Natural killer cell (primary cell): ENCODE data around the gene ZNF214. TPM values are rescaled to one million over a fixed set of nuclear protein-coding genes. Genes with fewer than 3 reads are reported as not detected.

Source experiments
- ATAC-seq, 3 donors: fragments of 150-1000 bp in 2 of 3; fragments of 200-7000 bp in 1 of 3; cut with Tn5 transposase; 1 replicate in 1 of 3; 2 replicates in 2 of 3; pipeline ENCODE4 v1.10.0; 2021; ENCODE audit warnings: mild to moderate bottlenecking in 2 of 3, moderate library complexity in 2 of 3
- DNase-seq, 2 donors: peaks; one replicate each; pipeline versions ENCODE4 v3.0.0 to v3.0.0-alpha.2; 2013 to 2021; ENCODE audit warnings: mixed read lengths in 1 of 2
- H3K27ac ChIP-seq: one replicate; pipeline ENCODE4 v1.5.1; 2013; ENCODE audit warnings: mild to moderate bottlenecking, low read length
- H3K27me3 ChIP-seq: one replicate; pipeline ENCODE4 v1.6.1; 2013; ENCODE audit warnings: low read length; ENCODE audit not compliant: control insufficient read depth, insufficient read depth
- H3K36me3 ChIP-seq: one replicate; pipeline ENCODE4 v1.6.1; 2013; ENCODE audit warnings: low read length; ENCODE audit not compliant: control insufficient read depth, insufficient read depth
- H3K4me1 ChIP-seq: one replicate; pipeline ENCODE4 v1.6.1; 2013; ENCODE audit warnings: low read length; ENCODE audit not compliant: control insufficient read depth, insufficient read depth
- H3K4me3 ChIP-seq: one replicate; pipeline ENCODE4 v1.5.1; 2013; ENCODE audit warnings: low read length
- H3K9me3 ChIP-seq: one replicate; pipeline ENCODE4 v1.6.1; 2013; ENCODE audit warnings: low read length; ENCODE audit not compliant: control insufficient read depth, insufficient read depth
- H3K27ac Mint-ChIP-seq, 2 donors: one replicate each; pipeline ENCODE4 v1.8.0; 2022; ENCODE audit warnings: mild to moderate bottlenecking in 2 of 2, mixed read lengths in 2 of 2, moderate library complexity in 1 of 2
- H3K27me3 Mint-ChIP-seq, 2 donors: one replicate each; pipeline ENCODE4 v1.8.0; 2022; ENCODE audit warnings: low read depth in 2 of 2, mixed read lengths in 2 of 2
- H3K36me3 Mint-ChIP-seq: one replicate; pipeline ENCODE4 v1.8.0; 2022; ENCODE audit warnings: mixed read lengths
- H3K4me1 Mint-ChIP-seq, 2 donors: one replicate each; pipeline ENCODE4 v1.8.0; 2022; ENCODE audit warnings: mixed read lengths in 2 of 2
- H3K4me3 Mint-ChIP-seq: one replicate; pipeline ENCODE4 v1.8.0; 2022; ENCODE audit warnings: mild to moderate bottlenecking, moderate library complexity, mixed read lengths
- H3K9me3 Mint-ChIP-seq, 2 donors: one replicate each; pipeline ENCODE4 v1.8.0; 2022; ENCODE audit warnings: mixed read lengths in 2 of 2
- WGBS: methylation state at CpG from one replicate; pipeline ENCODE4 v1.1.7; 2013; ENCODE audit warnings: missing lambda C conversion rate; ENCODE audit not compliant: insufficient coverage; 5-methylcytosine and 5-hydroxymethylcytosine counted together
- intact Hi-C: fragments of 100-400 bp; cut with micrococcal nuclease; formaldehyde crosslinking; loops from one replicate; pipeline ENCODE4 v1.14.2; 2022
- total RNA-seq, 4 donors: library from RNA; stranded (reverse); fragments of 120-200 nt in 1 of 4; gene quantifications; one replicate each; pipeline versions ENCODE4 v1.2.3 to v1.2.4, GENCODE V29; 2013 to 2022
- TF ChIP-seq, protein P1 (sequence below): fragments of 200-600 bp; IDR thresholded peaks from one replicate; pipeline ENCODE4 v1.8.0; 2022; ENCODE audit warnings: antibody characterized with exemption

Gene ZNF214
- total RNA-seq, 3 donors from 2014 or later (not counting 1 experiment from before 2014, with no cell fraction given) = not detected

DNA sequence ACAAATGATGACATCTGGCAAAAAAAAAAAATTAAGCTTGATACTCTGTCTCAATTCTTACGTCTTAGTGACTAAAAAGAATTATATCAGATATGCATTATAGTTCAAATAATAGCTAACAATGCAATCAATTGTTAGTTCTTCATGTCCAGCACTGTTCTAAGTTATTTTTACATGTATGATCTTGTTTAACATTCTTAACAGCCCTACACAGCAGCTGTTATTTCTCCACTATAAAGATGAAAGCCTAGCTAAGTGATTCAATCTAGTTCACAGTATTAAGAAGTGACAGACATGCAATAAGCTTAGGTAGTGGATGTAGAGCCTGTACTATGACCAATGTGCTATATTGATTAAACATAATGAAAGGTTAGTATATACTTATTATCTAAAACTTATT lies 4.1 kb downstream of the ZNF214 start:
- H3K9me3 ChIP-seq = no peaks in the 10 kb centered on the region
- no CpG with 5 or more reads among the region's 1 CpG for WGBS
- ATAC-seq (no peak), DNase-seq (no peak)
- H3K4me1 Mint-ChIP-seq = peaks cover 0 to 5% of the 10 kb centered on the region in 2 donors
- no peak overlapping the region for H3K27ac Mint-ChIP-seq
- no peak overlapping the region for H3K4me3 Mint-ChIP-seq
- H3K36me3 ChIP-seq = no peaks in the 10 kb centered on the region
- H3K27me3 Mint-ChIP-seq = peaks cover 12 to 17% of the 10 kb centered on the region in 2 donors
- intact Hi-C loops = no loop called here
- TF ChIP-seq, protein P1, sequence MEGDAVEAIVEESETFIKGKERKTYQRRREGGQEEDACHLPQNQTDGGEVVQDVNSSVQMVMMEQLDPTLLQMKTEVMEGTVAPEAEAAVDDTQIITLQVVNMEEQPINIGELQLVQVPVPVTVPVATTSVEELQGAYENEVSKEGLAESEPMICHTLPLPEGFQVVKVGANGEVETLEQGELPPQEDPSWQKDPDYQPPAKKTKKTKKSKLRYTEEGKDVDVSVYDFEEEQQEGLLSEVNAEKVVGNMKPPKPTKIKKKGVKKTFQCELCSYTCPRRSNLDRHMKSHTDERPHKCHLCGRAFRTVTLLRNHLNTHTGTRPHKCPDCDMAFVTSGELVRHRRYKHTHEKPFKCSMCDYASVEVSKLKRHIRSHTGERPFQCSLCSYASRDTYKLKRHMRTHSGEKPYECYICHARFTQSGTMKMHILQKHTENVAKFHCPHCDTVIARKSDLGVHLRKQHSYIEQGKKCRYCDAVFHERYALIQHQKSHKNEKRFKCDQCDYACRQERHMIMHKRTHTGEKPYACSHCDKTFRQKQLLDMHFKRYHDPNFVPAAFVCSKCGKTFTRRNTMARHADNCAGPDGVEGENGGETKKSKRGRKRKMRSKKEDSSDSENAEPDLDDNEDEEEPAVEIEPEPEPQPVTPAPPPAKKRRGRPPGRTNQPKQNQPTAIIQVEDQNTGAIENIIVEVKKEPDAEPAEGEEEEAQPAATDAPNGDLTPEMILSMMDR = no peak
- H3K27ac ChIP-seq = no peak overlapping the region
- no peaks in the 10 kb centered on the region for H3K4me1 ChIP-seq
- H3K27me3 ChIP-seq = peaks cover 5% of the 10 kb centered on the region
- no peaks in the 10 kb centered on the region for H3K36me3 Mint-ChIP-seq
- no peaks in the 10 kb centered on the region for H3K9me3 Mint-ChIP-seq
- H3K4me3 ChIP-seq = no peak overlapping the region

DNA sequence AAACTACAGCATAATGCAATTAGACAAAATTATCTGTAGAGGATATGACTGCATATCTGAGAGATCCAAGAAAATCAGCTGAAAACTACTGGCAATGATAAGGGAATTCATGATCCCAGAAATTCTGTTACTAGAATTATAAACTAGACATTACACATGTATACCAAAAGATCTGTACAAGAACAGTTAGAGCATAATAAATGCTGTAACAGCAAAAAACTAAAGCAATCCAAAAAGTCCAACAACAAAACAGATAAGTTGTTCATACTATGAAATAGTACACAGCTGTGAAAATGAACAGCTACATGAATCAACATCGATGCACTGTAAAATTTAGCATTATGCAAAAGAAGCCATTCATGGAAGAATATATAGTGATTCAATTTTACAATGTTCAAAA lies 6.0 kb downstream of the ZNF214 start:
- intact Hi-C loops = no loop called here
- Histone ChIP-seq H3K4me1 (no peaks in the 10 kb centered on the region), H3K36me3 (no peaks in the 10 kb centered on the region), H3K27me3 (peaks cover 5% of the 10 kb centered on the region), H3K4me3 (no peak overlapping the region), H3K27ac (no peak overlapping the region), H3K9me3 (no peaks in the 10 kb centered on the region)
- no peaks in the 10 kb centered on the region for H3K9me3 Mint-ChIP-seq
- DNase-seq = no peak
- WGBS = no CpG with 5 or more reads among the region's 1 CpG
- H3K27me3 Mint-ChIP-seq = peaks cover 12 to 19% of the 10 kb centered on the region in 2 donors
- no peaks in the 10 kb centered on the region for H3K36me3 Mint-ChIP-seq
- H3K4me3 Mint-ChIP-seq = no peak overlapping the region
- ATAC-seq = no peak
- H3K27ac Mint-ChIP-seq = no peak overlapping the region
- TF ChIP-seq, protein P1 = no peak
- no peaks in the 10 kb centered on the region for H3K4me1 Mint-ChIP-seq

DNA sequence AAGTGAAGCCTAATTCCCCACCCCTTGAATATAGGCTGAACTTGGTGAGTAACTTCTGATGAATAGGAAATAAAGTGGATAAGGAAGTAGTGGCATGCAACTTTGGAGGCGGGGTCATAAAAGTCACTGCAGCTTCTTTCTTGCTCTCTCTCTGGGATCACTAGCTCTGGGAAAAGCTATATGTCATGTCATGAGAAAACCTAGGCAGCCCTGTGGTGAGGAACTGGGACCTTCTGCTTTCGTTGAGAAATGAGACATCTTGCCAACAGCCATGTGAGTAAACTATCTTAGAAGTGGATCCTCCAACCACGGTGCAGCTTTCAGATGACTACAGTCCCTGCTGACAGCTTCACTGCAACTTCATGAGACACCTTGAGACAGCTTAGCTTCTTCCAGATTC lies 15.7 kb downstream of the ZNF214 start:
- Mint-ChIP-seq H3K36me3 (no peaks in the 10 kb centered on the region), H3K4me1 (no peaks in the 10 kb centered on the region), H3K27me3 (peaks cover 9 to 12% of the 10 kb centered on the region in 2 donors), H3K9me3 (no peaks in the 10 kb centered on the region), H3K4me3 (no peak overlapping the region), H3K27ac (no peak overlapping the region)
- no peaks in the 10 kb centered on the region for H3K27me3 ChIP-seq
- intact Hi-C loops = no loop called here
- H3K9me3 ChIP-seq = no peaks in the 10 kb centered on the region
- WGBS = 62% methylated on average over 3 of the region's 3 CpGs
- no peak for ATAC-seq
- no peaks in the 10 kb centered on the region for H3K36me3 ChIP-seq
- H3K27ac ChIP-seq = no peak overlapping the region
- no peak overlapping the region for H3K4me3 ChIP-seq
- no peaks in the 10 kb centered on the region for H3K4me1 ChIP-seq
- DNase-seq = no peak
- TF ChIP-seq, protein P1 = no peak

DNA sequence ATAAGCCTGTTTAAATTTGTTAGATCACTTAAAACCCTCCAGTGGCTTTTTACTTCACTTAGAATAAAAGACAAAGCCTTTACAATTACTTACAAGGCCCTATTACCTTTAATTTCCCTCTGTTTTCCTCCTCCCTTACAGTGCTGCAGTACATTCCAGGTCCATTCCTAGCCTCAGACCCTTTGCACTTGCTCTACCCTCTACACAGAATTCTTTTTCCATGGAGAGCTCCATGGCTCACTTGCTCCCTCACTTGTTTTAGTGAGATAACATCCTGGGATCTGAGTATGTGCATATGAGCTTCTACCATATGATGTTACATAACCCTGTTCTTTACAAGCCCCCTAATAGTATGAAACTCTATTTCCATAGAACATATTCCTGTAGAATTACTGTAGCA lies 24.4 kb downstream of the ZNF214 start:
- H3K27ac Mint-ChIP-seq = no peak overlapping the region
- Histone ChIP-seq H3K27me3 (no peaks in the 10 kb centered on the region), H3K36me3 (no peaks in the 10 kb centered on the region), H3K4me1 (no peaks in the 10 kb centered on the region), H3K27ac (no peak overlapping the region), H3K4me3 (no peak overlapping the region), H3K9me3 (no peaks in the 10 kb centered on the region)
- H3K4me3 Mint-ChIP-seq = no peak overlapping the region
- H3K4me1 Mint-ChIP-seq = no peaks in the 10 kb centered on the region
- H3K9me3 Mint-ChIP-seq = no peaks in the 10 kb centered on the region
- TF ChIP-seq, protein P1 = no peak
- intact Hi-C loops = no loop called here
- no peaks in the 10 kb centered on the region for H3K36me3 Mint-ChIP-seq
- DNase-seq = no peak
- ATAC-seq = no peak
- peaks cover 9 to 13% of the 10 kb centered on the region in 2 donors for H3K27me3 Mint-ChIP-seq
